ENCODE measurements around the gene MINDY4.

The MINDY4 gene

DNA sequence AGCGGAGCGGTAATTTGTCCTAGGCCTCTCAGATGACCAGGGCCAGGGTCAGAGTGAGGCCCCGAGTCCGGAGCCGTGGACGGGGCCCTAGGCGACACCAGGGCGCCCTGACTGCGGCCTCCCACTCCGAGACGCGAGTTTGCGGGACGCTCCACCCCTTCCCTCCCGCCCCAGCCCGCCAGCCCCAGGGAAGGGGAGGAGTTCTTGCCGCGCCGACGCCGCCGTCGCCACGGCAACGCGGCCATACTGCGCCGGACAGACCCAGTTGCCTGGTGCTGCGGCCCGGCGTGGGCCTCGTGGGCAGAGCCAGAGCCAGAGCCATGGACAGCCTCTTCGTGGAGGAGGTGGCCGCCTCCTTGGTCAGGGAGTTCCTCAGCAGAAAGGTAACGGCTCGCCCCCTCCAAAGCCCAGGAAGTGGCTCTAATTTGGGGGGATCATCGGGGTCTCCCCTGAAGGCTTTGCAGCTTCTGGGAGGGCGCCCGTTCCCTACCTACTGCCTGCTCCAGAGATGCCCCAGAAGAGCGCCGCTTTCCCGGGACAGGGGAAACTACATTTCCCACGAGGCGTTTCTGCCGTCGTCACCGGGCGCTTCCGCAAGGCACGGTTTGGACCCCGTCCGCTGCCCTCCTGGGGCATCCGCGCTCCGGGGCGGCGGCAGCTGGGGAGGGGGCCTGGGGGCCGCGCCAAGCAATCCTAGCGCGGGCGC lies at the start of gene MINDY4:
TSS of gene MINDY4 (plus strand) at position 244 of the 706 bp plus-strand sequence. CDS start at position 321, 77 bp downstream.
- peak; percentile 33 to 56 for DNase-seq

DNA sequence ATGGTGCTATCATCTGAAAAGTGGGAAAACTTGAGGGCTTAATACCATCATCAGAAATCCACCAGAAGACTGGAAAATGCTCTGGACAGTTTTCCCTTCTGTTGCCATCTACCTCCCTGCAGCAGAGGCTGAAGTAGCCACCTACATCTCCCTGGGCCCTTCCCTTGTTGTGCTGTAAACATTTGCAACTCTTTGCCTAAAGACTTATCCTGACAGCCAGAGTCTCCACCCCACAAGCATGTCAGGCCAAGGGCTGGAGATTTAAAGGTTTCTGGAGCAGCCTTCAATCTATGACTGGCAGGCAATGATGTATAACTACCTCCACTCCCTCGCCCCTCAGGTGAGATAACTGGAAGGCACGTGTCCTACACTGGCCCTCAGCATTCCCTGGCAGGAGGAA lies 49.0 kb upstream of the MINDY4 start:
- no peak for DNase-seq

DNA sequence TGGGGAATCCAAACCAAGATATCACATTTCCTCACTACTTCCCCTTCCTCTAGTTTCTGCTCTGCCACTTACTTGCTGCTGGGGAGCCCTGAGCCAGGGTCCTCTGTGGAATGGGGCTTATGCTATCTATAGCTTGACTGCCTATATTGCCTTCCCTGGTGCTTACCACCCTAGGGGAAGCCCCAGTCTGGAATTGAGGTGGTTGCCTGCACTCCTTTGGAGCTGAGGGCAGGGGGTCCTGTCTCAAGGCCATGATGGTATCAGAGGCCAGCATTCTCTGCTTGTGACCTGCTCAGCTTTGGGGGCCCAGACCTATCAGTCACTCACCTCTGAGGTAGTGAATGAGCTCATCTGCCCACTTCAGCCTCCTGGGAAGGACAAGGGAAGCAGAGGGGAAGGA lies 48.5 kb upstream of the MINDY4 start:
- no peak for DNase-seq

DNA sequence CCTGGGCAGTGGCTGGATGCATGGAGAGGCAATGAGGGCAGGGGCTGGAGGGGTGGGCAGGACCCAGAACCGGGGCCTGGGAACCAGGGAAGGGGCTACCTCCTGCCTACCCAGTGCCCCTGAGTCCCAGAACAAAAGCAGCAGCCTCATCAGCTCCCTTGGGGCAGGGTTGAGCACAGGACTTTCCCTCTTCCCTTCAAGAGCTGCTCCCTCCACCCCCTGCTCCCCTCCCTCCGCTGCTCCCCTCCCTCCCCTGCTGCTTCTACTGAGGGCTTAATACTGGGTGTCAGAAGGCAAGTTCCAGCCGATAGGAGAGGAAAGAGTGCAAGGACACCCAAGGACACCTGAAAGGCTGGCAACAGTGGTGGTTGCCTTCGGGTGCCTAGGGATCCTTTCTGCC lies 47.4 kb upstream of the MINDY4 start:
- DNase-seq, result no peak

DNA sequence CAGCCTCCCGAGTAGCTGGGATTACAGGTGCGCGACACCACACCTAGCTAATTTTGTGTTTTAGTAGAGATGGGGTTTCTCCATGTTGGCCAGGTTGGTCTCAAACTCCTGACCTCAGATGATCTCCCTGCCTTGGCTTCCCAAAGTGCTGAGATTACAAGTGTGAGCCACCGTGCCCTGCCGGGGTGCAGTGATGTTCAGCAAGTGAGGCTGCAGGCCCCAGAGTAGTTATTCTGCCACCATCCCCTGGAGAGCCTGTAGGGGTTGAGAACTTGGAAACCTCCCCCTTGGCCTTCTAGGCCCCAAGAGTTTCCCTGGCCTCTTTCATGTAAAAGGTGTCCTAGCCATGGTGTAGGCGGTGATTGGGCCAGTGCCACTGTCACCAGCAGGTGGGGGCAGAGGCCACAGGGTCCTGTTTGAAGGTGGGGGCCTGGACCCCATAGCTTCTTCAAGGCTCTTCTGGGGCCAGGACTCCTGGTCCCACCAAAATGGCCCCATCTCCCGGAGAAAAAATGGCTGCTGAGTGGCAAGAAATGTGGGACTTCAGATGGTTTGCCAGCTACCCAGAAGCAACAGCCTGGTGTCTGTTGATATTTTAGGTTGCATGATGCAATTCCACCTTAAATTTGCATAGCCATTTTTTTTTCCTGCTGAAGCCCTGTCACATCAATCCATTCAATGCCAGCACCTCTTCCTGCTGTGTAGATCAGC lies 44.8 kb upstream of the MINDY4 start:
- DNase-seq, result no peak

DNA sequence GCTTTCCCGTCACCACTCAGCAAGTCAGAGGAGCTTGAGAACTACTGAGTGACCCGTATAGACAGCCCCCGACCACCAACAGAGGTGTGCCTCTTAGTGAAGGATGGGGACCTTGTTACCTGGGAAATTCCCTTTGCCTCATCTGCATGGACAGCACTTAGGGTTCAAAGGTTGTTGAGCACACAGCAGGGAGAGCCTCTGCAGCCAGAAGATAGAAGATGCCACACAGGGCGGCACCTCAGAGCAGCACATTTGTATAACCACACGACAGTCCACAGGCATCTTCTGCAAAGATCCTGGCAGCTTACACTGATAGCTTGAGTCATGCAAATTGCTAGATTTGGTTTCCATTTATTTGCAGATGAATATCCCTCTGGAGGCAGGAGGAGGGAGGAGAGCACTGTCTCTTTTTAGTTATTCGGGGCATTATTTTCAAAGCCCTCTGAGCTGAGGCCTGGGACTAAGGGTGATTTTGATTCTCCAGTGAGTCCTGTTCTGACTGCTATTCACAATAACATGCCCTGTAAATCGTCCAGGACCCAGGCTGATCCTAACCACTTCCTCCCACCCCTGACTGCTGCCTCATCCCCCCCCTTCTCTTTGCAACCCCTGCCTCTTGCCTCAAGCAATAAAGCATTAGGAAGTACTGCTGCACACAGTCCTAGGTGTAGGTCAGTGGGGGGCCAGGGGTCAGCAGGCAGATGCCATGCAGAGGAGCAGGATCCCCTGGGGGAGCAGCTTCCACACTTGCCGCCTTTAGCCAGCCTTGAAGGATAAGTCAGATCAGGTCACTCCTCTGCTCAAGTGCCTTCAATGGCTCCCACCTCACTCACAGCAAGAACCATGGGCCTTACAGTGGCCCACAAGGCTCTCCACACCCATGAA lies 43.9 kb upstream of the MINDY4 start:
- no peak for DNase-seq

DNA sequence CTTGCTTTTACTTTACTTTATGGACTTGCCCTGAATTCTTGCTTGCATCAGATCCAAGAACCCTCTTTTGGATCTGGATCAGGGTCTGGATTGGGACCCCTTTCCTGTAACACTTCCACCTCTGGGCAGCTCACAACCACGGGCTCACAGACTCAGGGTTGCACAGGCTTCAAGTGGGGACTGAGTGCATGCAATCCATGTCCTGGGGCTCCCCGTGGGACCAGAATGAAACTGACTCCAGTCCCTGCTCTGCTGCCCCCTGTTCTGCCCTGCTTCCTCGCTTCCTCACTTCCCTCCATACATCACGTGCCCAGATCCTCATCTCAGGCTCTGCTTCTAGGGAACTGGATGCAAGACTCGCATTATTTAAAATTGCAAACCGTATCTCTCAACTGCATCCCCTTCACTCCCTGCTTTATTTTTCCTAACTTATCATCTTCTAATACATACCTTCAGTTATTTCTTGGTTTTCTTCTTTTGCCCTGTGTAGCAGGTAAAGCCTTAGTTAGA lies 42.6 kb upstream of the MINDY4 start:
- no peak for DNase-seq

DNA sequence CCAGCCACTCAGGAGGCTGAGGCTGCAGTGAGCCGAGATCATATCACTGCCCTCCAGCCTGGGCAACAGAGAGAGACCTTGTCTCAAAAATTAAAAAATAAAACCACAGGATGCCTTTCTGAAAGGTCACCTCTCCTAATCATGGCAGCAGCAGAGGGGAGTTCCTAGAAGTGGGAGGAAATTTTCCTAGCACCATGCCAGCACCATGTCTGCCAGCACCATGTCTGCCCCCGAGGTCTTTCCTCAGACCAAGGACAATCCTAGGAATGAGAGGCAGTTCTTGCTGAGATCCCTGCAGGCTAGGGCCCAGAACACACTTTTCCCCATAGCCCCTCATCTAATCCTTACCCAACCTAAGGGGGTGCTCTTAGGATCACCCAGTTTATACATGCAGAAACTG lies 41.6 kb upstream of the MINDY4 start:
- DNase-seq, result no peak

DNA sequence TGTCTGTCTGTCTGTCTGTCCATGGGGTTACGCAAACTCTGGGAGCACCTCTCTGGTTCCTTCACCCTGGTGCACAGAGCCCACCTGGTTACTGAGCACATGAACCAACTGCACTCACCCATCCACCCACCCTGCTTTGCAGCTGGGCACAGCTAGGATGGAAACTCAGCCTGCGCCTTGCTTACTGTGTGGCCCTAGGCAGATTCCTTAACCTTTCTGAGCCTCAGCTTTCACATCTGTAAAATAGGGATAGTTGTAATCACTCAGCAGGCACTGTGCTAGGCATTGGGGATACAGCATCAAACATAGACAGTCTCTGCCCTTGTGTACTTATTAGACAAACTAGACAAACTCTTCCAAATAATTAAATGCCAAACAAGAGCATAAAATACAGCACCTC lies 41.1 kb upstream of the MINDY4 start:
- DNase-seq, result no peak

DNA sequence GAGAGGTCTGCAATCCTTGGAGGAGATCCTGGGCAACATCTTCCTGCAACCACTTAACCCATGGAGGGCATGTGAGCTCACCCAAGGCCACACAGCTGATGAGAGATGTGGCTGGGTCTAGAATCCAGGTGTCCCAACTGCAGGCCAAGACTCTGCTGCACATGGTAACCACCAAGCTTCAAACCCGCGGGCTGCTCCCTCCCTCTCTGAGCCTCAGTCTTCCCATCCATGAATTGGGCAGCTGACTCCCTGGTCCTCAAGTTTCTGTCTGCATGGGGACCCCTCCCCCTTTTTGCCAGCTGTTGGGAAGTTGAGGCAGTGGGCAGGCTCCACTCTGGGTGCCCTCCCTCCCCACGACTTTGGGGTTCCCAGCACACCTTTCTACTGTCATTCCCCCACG lies 40.2 kb upstream of the MINDY4 start:
- DNase-seq, result no peak

DNA sequence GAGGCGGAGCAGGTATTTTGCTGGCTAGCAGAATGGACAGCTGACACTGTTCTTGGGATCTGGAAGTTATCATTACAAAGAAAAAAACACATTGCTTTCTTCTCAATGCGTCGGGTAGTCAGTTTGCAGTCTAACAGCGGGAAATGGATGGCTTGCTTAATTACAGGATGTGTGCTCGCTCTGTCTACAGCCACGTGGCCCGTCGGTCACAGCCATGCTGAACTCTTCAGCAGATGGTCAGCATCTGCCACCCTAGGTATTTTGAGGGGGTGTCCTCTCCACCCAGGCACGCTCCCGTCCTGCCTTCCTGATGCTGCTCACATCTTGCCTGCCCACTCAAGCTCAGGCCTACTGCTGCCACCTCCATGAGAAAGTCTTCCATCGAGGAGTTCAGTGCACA lies 39.6 kb upstream of the MINDY4 start:
- peak; percentile 52 to 82 for DNase-seq

DNA sequence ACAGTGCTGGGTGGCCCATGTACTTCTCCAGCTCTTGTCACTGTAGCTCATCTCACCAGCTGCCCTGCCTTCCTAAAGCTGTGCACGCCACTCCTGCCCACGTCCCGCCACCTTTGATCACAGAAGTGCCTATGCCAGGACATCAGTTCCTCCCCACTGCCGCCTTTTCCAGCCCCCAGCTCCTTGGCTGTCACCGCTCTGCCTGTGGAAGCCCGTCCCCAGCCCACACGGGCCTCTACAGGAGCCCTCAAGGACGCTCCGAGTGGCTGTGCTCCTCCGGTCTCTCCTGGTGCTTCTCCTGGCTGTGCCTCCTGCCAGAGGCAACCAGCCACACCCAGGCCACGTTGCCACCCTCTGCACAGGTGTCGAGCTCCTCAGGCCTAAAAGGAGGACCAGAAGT lies 38.6 kb upstream of the MINDY4 start:
- no peak for DNase-seq

DNA sequence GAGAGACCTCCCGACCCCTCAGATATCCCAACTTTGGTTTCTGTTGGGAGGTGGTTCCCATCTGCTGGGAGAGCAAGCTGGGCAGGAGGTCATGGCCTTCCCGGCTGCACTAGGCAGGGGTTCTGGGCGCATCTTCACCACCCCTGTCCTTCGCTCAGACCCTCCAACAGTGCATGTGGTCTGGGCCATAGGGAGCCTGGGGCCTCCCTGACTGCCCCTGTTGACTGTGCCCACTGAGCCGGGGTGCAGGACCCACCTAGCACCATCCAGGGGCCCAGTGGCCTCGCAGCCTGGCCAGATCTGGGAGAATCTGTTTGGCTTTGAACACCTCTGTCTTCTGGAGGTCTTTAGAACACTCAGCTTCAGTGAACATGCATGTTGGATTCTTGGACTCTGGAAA lies 38.0 kb upstream of the MINDY4 start:
- DNase-seq, result no peak

DNA sequence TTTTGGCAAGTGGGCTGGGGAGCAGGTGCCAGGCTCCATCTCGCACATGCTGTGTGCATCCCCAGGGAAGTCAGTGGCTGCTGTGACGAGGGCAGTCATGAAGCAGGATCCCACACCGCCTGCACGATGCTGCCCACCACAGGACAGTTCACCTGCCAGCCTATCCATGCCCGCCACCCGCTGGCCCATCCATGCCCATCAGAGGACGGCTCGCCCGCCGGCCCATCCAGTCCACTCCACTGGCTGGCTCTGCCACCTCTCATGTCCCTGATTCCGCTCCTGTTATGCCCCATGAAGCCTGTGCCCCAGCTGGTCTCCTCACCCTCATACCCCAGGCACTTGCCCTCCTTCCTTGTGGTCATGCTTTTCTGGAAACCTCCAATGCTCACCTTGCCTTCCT lies 37.5 kb upstream of the MINDY4 start:
- no peak for DNase-seq

DNA sequence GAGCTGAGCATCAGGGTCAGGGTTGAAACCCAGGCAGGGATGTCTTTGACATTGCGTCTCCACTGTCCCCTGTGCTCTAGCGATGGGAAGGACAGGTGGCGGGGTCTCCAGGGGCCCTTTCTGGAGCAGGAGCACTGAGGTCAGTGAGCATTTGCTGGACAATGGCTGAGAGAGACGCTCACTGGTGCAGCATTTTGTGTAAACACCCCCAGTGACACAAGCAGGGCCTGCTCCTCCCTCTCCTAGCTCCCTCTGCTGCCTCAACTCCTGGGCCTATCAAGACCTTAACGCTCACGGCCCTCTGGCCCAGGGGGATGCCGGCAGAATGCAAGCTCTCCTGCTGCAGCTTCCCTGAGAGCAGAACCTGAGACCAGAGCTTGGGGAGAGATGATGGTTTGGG lies 36.7 kb upstream of the MINDY4 start:
- DNase-seq, result no peak

DNA sequence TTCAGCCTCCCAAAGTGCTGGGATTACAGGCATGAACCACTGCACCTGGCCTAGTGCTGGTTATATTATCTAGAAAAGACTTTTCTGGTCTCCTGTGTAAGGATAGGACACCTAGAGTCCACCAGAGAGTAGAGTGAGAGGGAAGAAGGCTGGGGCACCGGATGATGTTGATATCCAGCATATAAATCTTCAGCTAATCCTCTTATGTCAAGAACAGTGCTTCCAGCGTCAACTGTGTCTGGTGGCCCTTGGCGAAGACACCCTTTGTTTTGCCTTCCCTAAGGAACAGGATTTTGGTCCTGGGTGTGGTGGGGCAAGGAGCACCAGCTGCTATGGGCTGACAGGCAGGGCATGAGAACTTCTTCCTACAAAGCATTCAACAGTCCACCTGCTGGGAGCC lies 35.6 kb upstream of the MINDY4 start:
- DNase-seq, result peak; percentile 18 to 79

DNA sequence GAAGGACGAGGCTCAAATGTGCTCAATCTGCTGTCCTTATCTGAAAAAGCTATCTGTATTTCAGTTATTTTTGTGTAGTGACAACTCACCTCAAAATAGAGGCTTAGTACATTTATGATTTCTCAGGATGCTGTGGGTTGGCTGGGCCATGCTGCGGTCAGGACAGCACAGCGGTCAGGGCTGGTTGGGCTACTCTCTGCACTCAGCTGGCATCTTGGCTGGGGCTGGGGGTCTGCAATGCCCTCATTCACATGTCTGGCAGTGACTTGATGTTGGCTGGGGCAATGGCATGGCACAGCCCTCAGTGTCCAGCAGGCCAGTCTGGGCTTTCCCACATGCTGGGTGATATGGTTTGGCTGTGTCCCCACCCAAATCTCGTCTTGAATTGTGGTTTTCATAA lies 34.9 kb upstream of the MINDY4 start:
- DNase-seq, result no peak

DNA sequence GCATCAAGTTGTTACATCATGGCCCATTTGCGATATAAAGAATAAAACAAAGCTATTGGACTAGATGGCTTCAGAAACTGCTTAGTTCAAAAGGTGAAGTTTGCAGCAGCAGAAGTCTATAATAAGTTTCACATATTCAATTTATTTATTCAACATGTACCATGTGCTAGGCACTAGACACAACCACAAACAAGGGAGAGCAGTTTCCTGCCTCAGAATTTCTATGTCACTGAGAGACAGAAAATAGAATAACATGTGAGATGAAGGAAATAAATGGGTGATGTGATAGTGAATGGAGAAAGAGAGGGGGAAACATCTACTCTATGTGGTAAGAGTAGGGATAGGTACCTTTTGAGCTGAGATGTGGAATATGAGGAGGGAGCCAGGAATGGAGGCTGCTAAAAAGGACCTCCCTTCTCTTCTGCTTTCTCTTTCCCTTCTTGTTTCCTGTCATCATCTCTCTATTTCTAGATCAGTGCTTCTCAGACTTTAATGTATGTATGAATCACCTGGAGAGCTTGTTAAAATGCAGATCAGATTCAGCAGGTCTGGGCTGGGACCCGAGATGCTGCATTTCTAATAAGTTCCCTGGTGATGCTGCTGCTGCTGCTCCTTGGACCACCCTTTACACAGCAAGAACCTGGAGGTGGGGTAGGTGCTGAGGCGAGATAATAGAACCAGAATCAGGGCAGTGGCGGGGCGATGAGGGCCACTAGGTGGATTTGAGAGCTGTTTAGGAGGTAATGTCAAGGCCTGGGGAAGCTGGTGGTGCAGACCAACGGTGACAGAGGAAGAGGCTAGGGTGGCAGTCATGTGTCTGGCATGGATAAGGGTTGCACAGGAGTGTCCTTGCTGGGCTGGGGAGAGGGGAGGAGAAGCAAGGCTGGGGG lies 32.9 kb upstream of the MINDY4 start:
- no peak for DNase-seq

DNA sequence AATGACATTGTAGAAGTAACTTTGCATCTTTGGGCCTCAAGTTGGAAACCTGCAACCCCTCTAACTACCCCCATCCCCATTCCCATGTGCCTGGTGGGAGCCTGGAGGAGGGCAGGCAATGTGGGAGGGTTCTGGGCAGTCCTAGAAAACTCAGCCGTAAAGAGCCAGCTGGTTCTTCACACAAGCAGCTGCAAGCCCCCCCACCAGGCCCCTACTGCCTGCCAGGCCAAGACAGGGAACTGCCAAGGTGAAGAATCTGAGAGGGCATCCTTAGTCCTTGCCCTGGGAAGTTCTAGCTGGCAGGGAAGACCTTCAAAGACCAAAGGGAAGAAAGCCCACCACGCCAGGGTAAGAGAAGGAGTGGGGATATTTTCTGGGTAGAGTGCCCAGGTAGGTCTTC lies 31.5 kb upstream of the MINDY4 start:
- peak in 1 of 2 experiments; percentile 7 for DNase-seq

DNA sequence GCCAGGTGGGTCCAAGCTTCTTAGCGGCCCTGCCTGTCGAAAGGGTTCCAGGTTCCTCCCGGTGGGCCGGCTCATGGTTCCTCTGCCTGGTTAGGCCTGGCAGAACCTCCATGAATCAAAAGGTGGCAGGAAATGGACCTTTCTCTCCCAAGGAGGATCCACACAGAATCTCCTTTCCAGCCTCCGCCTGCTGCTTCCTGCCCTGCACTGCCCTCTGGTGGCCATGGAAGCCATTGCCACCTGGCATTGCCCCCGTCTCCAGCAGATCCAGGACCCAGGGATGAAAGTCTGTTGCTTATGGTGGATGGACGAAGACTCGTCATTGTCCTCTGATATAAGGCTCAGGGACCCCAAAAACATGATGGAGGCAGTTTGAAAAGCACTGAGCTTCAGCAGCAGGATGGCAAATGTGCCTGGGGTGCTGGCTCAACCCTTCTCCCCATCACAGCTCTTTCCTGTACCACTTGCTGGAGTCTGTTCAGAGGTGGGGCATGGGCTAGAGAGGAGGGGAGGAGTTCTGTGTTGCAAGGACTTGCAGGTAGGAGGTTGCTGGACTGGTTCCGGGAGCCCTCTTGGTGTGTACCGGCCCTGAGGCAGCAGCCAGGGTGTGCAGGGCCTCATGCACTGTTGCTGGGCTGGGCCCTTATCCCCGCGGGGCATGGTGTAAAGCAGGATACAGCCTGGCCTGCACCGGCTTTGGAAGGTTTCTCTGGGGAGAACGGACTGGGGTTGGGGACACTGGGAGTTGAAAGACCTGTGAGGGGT lies 30.6 kb upstream of the MINDY4 start:
- peak; percentile 45 to 56 for DNase-seq

DNA sequence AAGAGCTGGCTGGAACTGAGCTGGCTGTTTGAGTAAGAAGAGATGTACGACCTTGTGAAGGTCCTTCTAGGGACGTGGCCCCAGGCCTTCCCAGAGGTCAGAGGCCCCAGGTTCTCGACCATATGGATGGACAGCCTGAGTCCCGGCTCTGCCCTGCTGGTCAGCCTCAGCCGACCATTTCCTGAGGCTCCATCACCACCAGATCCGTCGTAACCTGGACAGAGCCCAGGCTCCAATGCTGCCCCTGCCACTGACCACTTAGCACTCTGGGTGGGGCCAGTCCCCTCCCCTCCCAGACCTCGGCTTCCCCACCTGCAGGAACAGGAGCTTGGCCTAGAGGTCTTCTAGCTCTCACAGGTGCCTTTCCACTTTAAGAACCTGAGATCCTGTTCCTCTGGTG lies 29.9 kb upstream of the MINDY4 start:
- DNase-seq, result no peak
